ENCODE results near the gene BCAS1. TPM values are rescaled to one million over a fixed set of nuclear protein-coding genes. Genes with fewer than 3 reads are reported as not detected.

The BCAS1 gene
- total RNA-seq, 1 experiment from 2014 or later = 0.17 TPM

- Histone ChIP-seq H3K9me2 (ENCODE audit: insufficient read depth) (no peaks in the 10 kb centered on the region), H3K9me3 (ENCODE audit: control insufficient read depth in 1 of 2, insufficient read depth in 1 of 2, low read depth in 1 of 2, low read length in 2 of 2) (no peaks in the 10 kb centered on the region), H3K36me3 (ENCODE audit: control insufficient read depth in 1 of 2, insufficient read depth in 2 of 2, low read length in 2 of 2) (no peaks in the 10 kb centered on the region), H4K20me1 (ENCODE audit: insufficient read depth) (no peaks in the 10 kb centered on the region), H3K27ac (ENCODE audit: low read depth, low read length) (no peak overlapping the region), H3K27me3 (ENCODE audit: insufficient read depth, low read length) (no peaks in the 10 kb centered on the region), H3K79me2 (ENCODE audit: insufficient read depth, low read length) (no peaks in the 10 kb centered on the region), H3K4me1 (ENCODE audit: control insufficient read depth in 1 of 2, insufficient read depth in 2 of 2, low read length in 2 of 2) (peaks cover 39 to 46% of the 10 kb centered on the region in 2 experiments), H3K4me2 (ENCODE audit: low read length) (peak overlapping the region; percentile 68), H3K9ac (ENCODE audit: low read length) (0 out of 2 replicates have a peak overlapping the region, but pooled peaks have one; percentile 8), H3K4me3 (replicated peaks in 1 of 2; ENCODE audit: low read depth in 1 of 2, low read length in 2 of 2) (no peak overlapping the region), H2AFZ (ENCODE audit: low read depth, low read length, poor library complexity, severe bottlenecking) (peak overlapping the region; percentile 15)
- no peak for DNase-seq (ENCODE audit: low read depth, low spot score)
- no TSS peak for BruUV-seq (replicated peaks)
- RAD21 ChIA-PET (ENCODE audit: low non-redundant PET in 1 of 2, low total read pairs in 2 of 2, uncharacterized antibody in 2 of 2, unreplicated experiment in 2 of 2) = no interaction called here
- TF ChIP-seq, protein P1, sequence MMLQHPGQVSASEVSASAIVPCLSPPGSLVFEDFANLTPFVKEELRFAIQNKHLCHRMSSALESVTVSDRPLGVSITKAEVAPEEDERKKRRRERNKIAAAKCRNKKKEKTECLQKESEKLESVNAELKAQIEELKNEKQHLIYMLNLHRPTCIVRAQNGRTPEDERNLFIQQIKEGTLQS (IDR thresholded peaks at IDR 0.05) = no peak
- TF ChIP-seq JUND (IDR thresholded peaks at IDR 0.05) = no peak
- TF ChIP-seq CEBPB (IDR thresholded peaks at IDR 0.05; ENCODE audit: low read depth) = no peak
- TF ChIP-seq SP1 (IDR thresholded peaks at IDR 0.05; ENCODE audit: low read depth) = no peak
- TF ChIP-seq ZNF274 (IDR thresholded peaks at IDR 0.05; ENCODE audit: low read depth, low read length) = no peak
- TF ChIP-seq POLR2AphosphoS5 (IDR thresholded peaks at IDR 0.05; ENCODE audit: low read depth, low read length) = no peak
- intact Hi-C loops (cut with micrococcal nuclease) = no loop called here
- ATAC-seq = no peak
- POLR2A ChIA-PET = no interaction called here
- CTCF ChIA-PET = interaction anchor here (0.8 to 1.4 kb wide), 4 partner anchors 34 to 130 kb away, joined by 3 read pairs; no protein-coding TSS in a partner anchor
Measured at GRCh38 chr20:54069501-54069971, 858 bp downstream of the BCAS1 start.

GRCh38 chr20:54068966-54069365 is 1.4 kb downstream of the BCAS1 start:
- H2AFZ ChIP-seq (ENCODE audit: low read depth, low read length, poor library complexity, severe bottlenecking) = peak overlapping the region; percentile 15
- no peaks in the 10 kb centered on the region for H3K27me3 ChIP-seq (ENCODE audit: insufficient read depth, low read length)
- no peaks in the 10 kb centered on the region for H4K20me1 ChIP-seq (ENCODE audit: insufficient read depth)
- H3K9me3 ChIP-seq (ENCODE audit: control insufficient read depth in 1 of 2, insufficient read depth in 1 of 2, low read depth in 1 of 2, low read length in 2 of 2) = no peaks in the 10 kb centered on the region
- ChIA-PET POLR2A (no interaction called here), RAD21 (ENCODE audit: low non-redundant PET in 1 of 2, low total read pairs in 2 of 2, uncharacterized antibody in 2 of 2, unreplicated experiment in 2 of 2) (no interaction called here), CTCF (interaction anchor here (0.8 to 1.8 kb wide), 5 partner anchors 9 to 131 kb away, joined by 3 to 9 read pairs (median 3); no protein-coding TSS in a partner anchor)
- 0 out of 2 replicates have a peak overlapping the region, but pooled peaks have one; percentile 8 for H3K9ac ChIP-seq (ENCODE audit: low read length)
- H3K27ac ChIP-seq (ENCODE audit: low read depth, low read length) = no peak overlapping the region
- no TSS peak for BruUV-seq (replicated peaks)
- no peak for ATAC-seq
- DNase-seq (ENCODE audit: low read depth, low spot score) = no peak
- no peaks in the 10 kb centered on the region for H3K9me2 ChIP-seq (ENCODE audit: insufficient read depth)
- no peak for TF ChIP-seq ZNF274 (IDR thresholded peaks at IDR 0.05; ENCODE audit: low read depth, low read length)
- TF ChIP-seq, protein P1 (IDR thresholded peaks at IDR 0.05) = no peak
- intact Hi-C loops (cut with micrococcal nuclease) = no loop called here
- H3K4me2 ChIP-seq (ENCODE audit: low read length) = peak overlapping the region; percentile 68
- no peak overlapping the region for H3K4me3 ChIP-seq (replicated peaks in 1 of 2; ENCODE audit: low read depth in 1 of 2, low read length in 2 of 2)
- H3K4me1 ChIP-seq (ENCODE audit: control insufficient read depth in 1 of 2, insufficient read depth in 2 of 2, low read length in 2 of 2) = peaks cover 39 to 46% of the 10 kb centered on the region in 2 experiments
- no peaks in the 10 kb centered on the region for H3K36me3 ChIP-seq (ENCODE audit: control insufficient read depth in 1 of 2, insufficient read depth in 2 of 2, low read length in 2 of 2)
- no peaks in the 10 kb centered on the region for H3K79me2 ChIP-seq (ENCODE audit: insufficient read depth, low read length)
